Muscle layer of duodenum (tissue), 2 donors: Measurements from ENCODE around the gene POMC.
"Not testable (repeated sequence)": the region's sequence is repeated elsewhere in the genome, so short reads cannot be mapped to it uniquely, and the experiment has no call there.

ENCODE experiments used
- H3K27ac ChIP-seq: one replicate; pipeline ENCODE4 v1.7.0; 2013; ENCODE audit warnings: mild to moderate bottlenecking, low read length
- H3K27me3 ChIP-seq: one replicate; pipeline ENCODE4 v1.7.0; 2013; ENCODE audit warnings: low read depth, mild to moderate bottlenecking, control low read depth, low read length
- H3K36me3 ChIP-seq, 2 donors: one replicate each; pipeline ENCODE4 v1.7.0; 2013; ENCODE audit warnings: low read length in 2 of 2, control low read depth in 1 of 2, mild to moderate bottlenecking in 1 of 2; ENCODE audit not compliant: insufficient read depth in 2 of 2, control insufficient read depth in 1 of 2
- H3K4me1 ChIP-seq, 2 donors: one replicate each; pipeline ENCODE4 v1.7.0; 2013; ENCODE audit warnings: low read length in 2 of 2, mild to moderate bottlenecking in 2 of 2, control low read depth in 1 of 2, moderate library complexity in 1 of 2; ENCODE audit not compliant: insufficient read depth in 2 of 2, control insufficient read depth in 1 of 2
- H3K4me3 ChIP-seq, 2 donors: one replicate each; pipeline ENCODE4 v1.7.0; 2013; ENCODE audit warnings: low read length in 2 of 2, low read depth in 1 of 2, mild to moderate bottlenecking in 1 of 2
- H3K9me3 ChIP-seq, 2 donors: one replicate each; pipeline ENCODE4 v1.7.0; 2013; ENCODE audit warnings: low read length in 2 of 2, control low read depth in 1 of 2, mild to moderate bottlenecking in 1 of 2; ENCODE audit not compliant: control insufficient read depth in 1 of 2
- donor health status: healthy.

Gene POMC

GRCh38 chr2:25176138-25176537 lies 7.8 kb upstream of the POMC start:
- Histone ChIP-seq H3K9me3 (no peaks in the 10 kb centered on the region), H3K36me3 (no peaks in the 10 kb centered on the region), H3K4me3 (no peak overlapping the region), H3K27ac (no peak overlapping the region), H3K4me1 (no peaks in the 10 kb centered on the region), H3K27me3 (peaks cover 3% of the 10 kb centered on the region)

- peaks cover 3% of the 10 kb centered on the region for H3K27me3 ChIP-seq
- H3K36me3 ChIP-seq = no peaks in the 10 kb centered on the region
- no peak overlapping the region for H3K27ac ChIP-seq
- no peaks in the 10 kb centered on the region for H3K9me3 ChIP-seq
- H3K4me1 ChIP-seq = no peaks in the 10 kb centered on the region
- H3K4me3 ChIP-seq = no peak overlapping the region
These were observed 5.9 kb upstream of the POMC start for GRCh38 chr2:25174192-25174861.

- H3K36me3 ChIP-seq = no peaks in the 10 kb centered on the region
- H3K4me3 ChIP-seq = no peak overlapping the region
- no peak overlapping the region for H3K27ac ChIP-seq
- no peaks in the 10 kb centered on the region for H3K9me3 ChIP-seq
- peaks cover 9% of the 10 kb centered on the region for H3K27me3 ChIP-seq
- peaks cover 0 to under 1% of the 10 kb centered on the region in 2 donors for H3K4me1 ChIP-seq
These were observed 5.3 kb upstream of the POMC start for GRCh38 chr2:25173719-25174118.

- Histone ChIP-seq H3K9me3 (no peaks in the 10 kb centered on the region), H3K4me1 (peaks cover 0 to 14% of the 10 kb centered on the region in 2 donors), H3K36me3 (no peaks in the 10 kb centered on the region), H3K4me3 (no peak overlapping the region), H3K27me3 (peaks cover 26% of the 10 kb centered on the region), H3K27ac (no peak overlapping the region)
These were observed 2.5 kb upstream of the POMC start for GRCh38 chr2:25170888-25171287.

- no peaks in the 10 kb centered on the region for H3K9me3 ChIP-seq
- no peak overlapping the region for H3K4me3 ChIP-seq
- peaks cover 27% of the 10 kb centered on the region for H3K27me3 ChIP-seq
These were observed 692 bp upstream of the POMC start for GRCh38 chr2:25169073-25169470.

GRCh38 chr2:25165992-25166875 lies 2.1 kb downstream of the POMC start:
- peaks cover 29% of the 10 kb centered on the region for H3K27me3 ChIP-seq
- no peaks in the 10 kb centered on the region for H3K36me3 ChIP-seq
- peaks cover 0 to 14% of the 10 kb centered on the region in 2 donors for H3K4me1 ChIP-seq
- no peaks in the 10 kb centered on the region for H3K9me3 ChIP-seq
- H3K27ac ChIP-seq = no peak overlapping the region
- no peak overlapping the region for H3K4me3 ChIP-seq

More at GRCh38 chr2:25169073-25169470, 692 bp upstream of the POMC start:
- Histone ChIP-seq H3K4me1 (peaks cover 0 to 14% of the 10 kb centered on the region in 2 donors), H3K27ac (no peak overlapping the region), H3K36me3 (no peaks in the 10 kb centered on the region)

- Histone ChIP-seq H3K4me1 (peaks cover 0 to 14% of the 10 kb centered on the region in 2 donors), H3K27ac (no peak overlapping the region), H3K36me3 (no peaks in the 10 kb centered on the region), H3K9me3 (no peaks in the 10 kb centered on the region), H3K27me3 (peaks cover 29% of the 10 kb centered on the region), H3K4me3 (no peak overlapping the region)
These were observed 3.8 kb downstream of the POMC start for GRCh38 chr2:25164561-25164960.

- not testable (repeated sequence) for H3K4me1 ChIP-seq, H3K9me3 ChIP-seq, H3K27ac ChIP-seq, H3K36me3 ChIP-seq
- Histone ChIP-seq H3K4me3 (peak overlapping the region in 1 of 2 donors; percentile 41), H3K27me3 (peaks cover 12% of the 10 kb centered on the region)
These were observed 6.3 kb downstream of the POMC start for GRCh38 chr2:25162061-25162460.

GRCh38 chr2:25161055-25161781 lies 7.2 kb downstream of the POMC start:
- Histone ChIP-seq H3K9me3 (no peaks in the 10 kb centered on the region), H3K36me3 (no peaks in the 10 kb centered on the region), H3K4me1 (no peaks in the 10 kb centered on the region), H3K27me3 (peaks cover 10% of the 10 kb centered on the region), H3K4me3 (peak overlapping the region; percentile 41 to 67), H3K27ac (no peak overlapping the region)

- H3K27ac ChIP-seq = no peak overlapping the region
- H3K4me1 ChIP-seq = no peaks in the 10 kb centered on the region
- no peaks in the 10 kb centered on the region for H3K36me3 ChIP-seq
- H3K27me3 ChIP-seq = peaks cover 4% of the 10 kb centered on the region
- no peak overlapping the region for H3K4me3 ChIP-seq
- H3K9me3 ChIP-seq = no peaks in the 10 kb centered on the region
These were observed 8.0 kb downstream of the POMC start for GRCh38 chr2:25160376-25160775.

- no peak overlapping the region for H3K27ac ChIP-seq
- H3K27me3 ChIP-seq = peaks cover 4% of the 10 kb centered on the region
- no peaks in the 10 kb centered on the region for H3K9me3 ChIP-seq
- no peaks in the 10 kb centered on the region for H3K4me1 ChIP-seq
- no peaks in the 10 kb centered on the region for H3K36me3 ChIP-seq
- H3K4me3 ChIP-seq = no peak overlapping the region
These were observed 8.4 kb downstream of the POMC start for GRCh38 chr2:25159949-25160348.
